Fibroblast of lung (primary cell): ENCODE data around the gene NEK5.

Source experiments
- EZH2 ChIP-seq: IDR thresholded peaks from 2 replicates; pipeline ENCODE4 v1.5.1; 2012; ENCODE audit warnings: low read length, control low read depth, mild to moderate bottlenecking; ENCODE audit errors: missing control alignments
- TF ChIP-seq, protein P1 (sequence below), 2 donors: IDR thresholded peaks in 1 of 2; conservative IDR thresholded peaks in 1 of 2; 1 replicate in 1 of 2; 2 replicates in 1 of 2; pipeline ENCODE4 v1.5.1; 2011 to 2012; ENCODE audit warnings: low read length in 2 of 2, control low read depth in 1 of 2, inconsistent platforms in 1 of 2, low read depth in 1 of 2, mild to moderate bottlenecking in 1 of 2

DNA sequence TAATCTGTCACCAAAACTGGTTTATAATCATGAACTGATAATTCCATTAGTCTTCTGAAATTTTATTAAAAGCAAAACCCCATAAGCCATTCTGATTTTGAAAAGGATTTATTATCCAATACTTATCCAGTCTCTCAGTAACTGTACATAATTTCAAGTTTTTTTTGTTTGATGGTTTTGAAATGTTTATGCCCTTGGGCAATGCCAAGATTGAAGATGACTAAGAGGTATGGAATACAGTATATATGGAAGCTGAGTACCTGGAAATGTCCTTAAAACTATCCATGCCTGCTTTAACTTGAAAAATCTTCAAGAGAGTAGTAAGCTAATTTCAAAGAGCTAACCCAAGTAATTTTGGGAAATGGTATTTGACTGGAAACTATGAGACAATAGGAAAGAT is 1.8 kb upstream of the NEK5 start:
- TF ChIP-seq, protein P1, sequence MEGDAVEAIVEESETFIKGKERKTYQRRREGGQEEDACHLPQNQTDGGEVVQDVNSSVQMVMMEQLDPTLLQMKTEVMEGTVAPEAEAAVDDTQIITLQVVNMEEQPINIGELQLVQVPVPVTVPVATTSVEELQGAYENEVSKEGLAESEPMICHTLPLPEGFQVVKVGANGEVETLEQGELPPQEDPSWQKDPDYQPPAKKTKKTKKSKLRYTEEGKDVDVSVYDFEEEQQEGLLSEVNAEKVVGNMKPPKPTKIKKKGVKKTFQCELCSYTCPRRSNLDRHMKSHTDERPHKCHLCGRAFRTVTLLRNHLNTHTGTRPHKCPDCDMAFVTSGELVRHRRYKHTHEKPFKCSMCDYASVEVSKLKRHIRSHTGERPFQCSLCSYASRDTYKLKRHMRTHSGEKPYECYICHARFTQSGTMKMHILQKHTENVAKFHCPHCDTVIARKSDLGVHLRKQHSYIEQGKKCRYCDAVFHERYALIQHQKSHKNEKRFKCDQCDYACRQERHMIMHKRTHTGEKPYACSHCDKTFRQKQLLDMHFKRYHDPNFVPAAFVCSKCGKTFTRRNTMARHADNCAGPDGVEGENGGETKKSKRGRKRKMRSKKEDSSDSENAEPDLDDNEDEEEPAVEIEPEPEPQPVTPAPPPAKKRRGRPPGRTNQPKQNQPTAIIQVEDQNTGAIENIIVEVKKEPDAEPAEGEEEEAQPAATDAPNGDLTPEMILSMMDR (conservative IDR thresholded peaks at IDR 0.05 in 1 of 2, IDR thresholded peaks at IDR 0.05 in 1 of 2; ENCODE audit: low read depth in 1 of 2, low read length in 2 of 2) = no peak
- no peak for TF ChIP-seq EZH2
